Chondrocyte (in vitro differentiated cells): ENCODE results near the gene COL5A1. TPM values are rescaled to one million over a fixed set of nuclear protein-coding genes. Genes with fewer than 3 reads are reported as not detected.

Experiments used
- DNase-seq: peaks from one replicate; pipeline ENCODE4 v3.0.0; 2021; ENCODE audit warnings: mixed read lengths, low spot score
- H3K27ac Mint-ChIP-seq: one replicate; pipeline ENCODE4 v1.8.0; 2021; ENCODE audit warnings: mild to moderate bottlenecking, moderate library complexity, mixed read lengths; ENCODE audit not compliant: unreplicated experiment
- H3K27me3 Mint-ChIP-seq: 2 replicates; pipeline ENCODE4 v1.8.0; 2021; ENCODE audit warnings: low read depth, mixed read lengths
- H3K36me3 Mint-ChIP-seq: 2 replicates; pipeline ENCODE4 v1.8.0; 2021; ENCODE audit warnings: low read depth, mixed read lengths
- H3K4me1 Mint-ChIP-seq: 2 replicates; pipeline ENCODE4 v1.8.0; 2021; ENCODE audit warnings: low read depth, mild to moderate bottlenecking, mixed read lengths
- H3K4me3 Mint-ChIP-seq: one replicate; pipeline ENCODE4 v1.8.0; 2021; ENCODE audit warnings: mild to moderate bottlenecking, moderate library complexity, mixed read lengths; ENCODE audit not compliant: unreplicated experiment
- H3K9me3 Mint-ChIP-seq: 2 replicates; pipeline ENCODE4 v1.8.0; 2021; ENCODE audit warnings: low read depth, mixed read lengths
- total RNA-seq: library from RNA; stranded (reverse); gene quantifications from 3 replicates; pipeline ENCODE4 v1.2.1, GENCODE V29; 2021
- TF ChIP-seq, protein P1 (sequence below): fragments of 200-600 bp; sonication (generic); IDR thresholded peaks from 2 replicates; pipeline ENCODE4 v1.5.0; 2021; ENCODE audit warnings: antibody characterized with exemption, mild to moderate bottlenecking, moderate library complexity

Gene COL5A1
- total RNA-seq, 1 donor from 2014 or later, result 2,235 TPM

- H3K27ac Mint-ChIP-seq, result peak overlapping the region; percentile 99
- peaks cover 80% of the 10 kb centered on the region for H3K4me1 Mint-ChIP-seq
- no peaks in the 10 kb centered on the region for H3K27me3 Mint-ChIP-seq
- H3K4me3 Mint-ChIP-seq, result peak overlapping the region; percentile 48
- TF ChIP-seq, protein P1, sequence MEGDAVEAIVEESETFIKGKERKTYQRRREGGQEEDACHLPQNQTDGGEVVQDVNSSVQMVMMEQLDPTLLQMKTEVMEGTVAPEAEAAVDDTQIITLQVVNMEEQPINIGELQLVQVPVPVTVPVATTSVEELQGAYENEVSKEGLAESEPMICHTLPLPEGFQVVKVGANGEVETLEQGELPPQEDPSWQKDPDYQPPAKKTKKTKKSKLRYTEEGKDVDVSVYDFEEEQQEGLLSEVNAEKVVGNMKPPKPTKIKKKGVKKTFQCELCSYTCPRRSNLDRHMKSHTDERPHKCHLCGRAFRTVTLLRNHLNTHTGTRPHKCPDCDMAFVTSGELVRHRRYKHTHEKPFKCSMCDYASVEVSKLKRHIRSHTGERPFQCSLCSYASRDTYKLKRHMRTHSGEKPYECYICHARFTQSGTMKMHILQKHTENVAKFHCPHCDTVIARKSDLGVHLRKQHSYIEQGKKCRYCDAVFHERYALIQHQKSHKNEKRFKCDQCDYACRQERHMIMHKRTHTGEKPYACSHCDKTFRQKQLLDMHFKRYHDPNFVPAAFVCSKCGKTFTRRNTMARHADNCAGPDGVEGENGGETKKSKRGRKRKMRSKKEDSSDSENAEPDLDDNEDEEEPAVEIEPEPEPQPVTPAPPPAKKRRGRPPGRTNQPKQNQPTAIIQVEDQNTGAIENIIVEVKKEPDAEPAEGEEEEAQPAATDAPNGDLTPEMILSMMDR, result no peak
- H3K9me3 Mint-ChIP-seq, result no peaks in the 10 kb centered on the region
- H3K36me3 Mint-ChIP-seq, result peaks cover 31% of the 10 kb centered on the region
- DNase-seq, result peak; percentile 50
These were observed 20.2 kb downstream of the COL5A1 start for GRCh38 chr9:134661791-134662142.

DNA sequence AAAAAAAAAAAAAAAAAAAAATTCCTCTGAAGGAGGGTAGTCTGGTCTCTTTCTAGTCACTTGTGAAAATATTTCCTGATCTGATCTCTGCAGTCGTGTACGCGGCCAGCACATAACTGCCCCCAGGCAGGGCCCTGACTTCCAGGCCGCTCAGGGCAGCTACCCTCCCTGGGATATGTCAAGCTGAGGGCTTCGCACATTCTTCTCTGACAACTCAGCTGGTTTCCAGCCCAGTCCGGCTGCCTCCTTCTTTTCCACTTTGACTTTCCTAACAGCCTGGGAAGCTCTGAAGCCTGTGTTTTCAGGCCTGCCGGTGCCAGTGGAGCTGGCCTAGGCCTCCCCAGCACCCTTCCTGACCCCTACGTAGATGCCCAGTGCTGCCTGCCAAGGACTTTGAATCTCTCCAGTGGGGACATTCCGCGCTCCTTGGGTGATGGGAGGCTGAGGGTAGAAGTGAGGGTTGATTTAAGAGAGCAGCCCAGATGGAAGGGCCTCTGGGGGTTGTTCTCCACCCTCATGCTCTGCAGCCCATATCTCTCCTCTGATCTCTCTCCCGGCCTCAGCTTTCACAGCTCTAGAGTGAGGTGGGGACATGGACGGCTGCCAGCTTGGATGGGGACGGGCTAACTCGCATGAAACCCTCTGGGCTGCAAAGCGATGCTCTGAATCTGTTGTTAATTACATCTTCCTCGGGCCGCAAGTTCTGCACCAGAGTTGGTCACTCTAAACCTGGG is 20.7 kb downstream of the COL5A1 start:
- peak; percentile 75 for DNase-seq
- Mint-ChIP-seq H3K4me1 (peaks cover 86% of the 10 kb centered on the region), H3K27me3 (no peaks in the 10 kb centered on the region), H3K27ac (peak overlapping the region; percentile 99), H3K36me3 (peaks cover 35% of the 10 kb centered on the region), H3K4me3 (peak overlapping the region; percentile 48), H3K9me3 (no peaks in the 10 kb centered on the region)
- TF ChIP-seq, protein P1, result no peak

- Mint-ChIP-seq H3K9me3 (no peaks in the 10 kb centered on the region), H3K27me3 (no peaks in the 10 kb centered on the region), H3K36me3 (peaks cover 37% of the 10 kb centered on the region), H3K4me3 (peak overlapping the region; percentile 31), H3K27ac (peak overlapping the region; percentile 99), H3K4me1 (peaks cover 90% of the 10 kb centered on the region)
- DNase-seq, result peak; percentile 65
- TF ChIP-seq, protein P1, result no peak
These were observed 21.5 kb downstream of the COL5A1 start for GRCh38 chr9:134663084-134663483.

DNA sequence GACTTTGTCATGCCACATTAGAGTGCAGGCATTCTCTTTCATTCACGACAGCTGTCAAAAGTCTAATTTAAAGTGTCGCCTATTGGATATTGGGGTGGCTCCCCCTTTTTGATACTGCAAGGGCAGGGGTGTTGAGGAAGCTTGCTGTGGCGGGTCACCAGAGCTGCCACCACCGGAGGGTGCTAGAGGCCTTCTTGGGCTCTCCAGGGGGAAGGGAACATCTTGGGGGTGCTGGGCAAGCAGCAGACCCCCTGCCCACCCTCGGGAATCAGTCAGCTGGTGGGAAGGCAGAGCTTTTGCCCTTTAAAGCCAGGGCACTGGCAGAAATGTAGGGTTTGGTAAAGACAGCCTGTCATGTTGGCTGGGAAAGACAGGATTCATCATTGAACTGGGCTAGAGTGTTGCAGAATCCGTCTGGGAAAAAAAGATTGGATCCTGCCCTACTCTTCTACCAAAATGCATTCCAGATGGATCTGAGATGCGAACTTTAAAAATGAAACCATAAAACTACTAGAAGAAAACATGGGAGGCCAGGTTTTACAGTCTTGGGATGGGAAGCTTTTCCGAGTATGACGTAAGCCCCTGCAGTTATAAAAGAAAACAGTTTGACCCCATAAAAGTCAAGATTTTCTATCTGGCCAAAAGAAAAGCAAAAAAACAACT is 22.3 kb downstream of the COL5A1 start:
- Mint-ChIP-seq H3K4me1 (peaks cover 94% of the 10 kb centered on the region), H3K4me3 (peak overlapping the region; percentile 5), H3K27me3 (no peaks in the 10 kb centered on the region), H3K9me3 (no peaks in the 10 kb centered on the region), H3K36me3 (peaks cover 42% of the 10 kb centered on the region), H3K27ac (peak overlapping the region; percentile 99)
- DNase-seq, result peak; percentile 60
- TF ChIP-seq, protein P1, result peak; percentile 72

GRCh38 chr9:134664446-134664845 is 22.8 kb downstream of the COL5A1 start:
- no peak for DNase-seq
- Mint-ChIP-seq H3K27ac (peak overlapping the region; percentile 99), H3K36me3 (peaks cover 43% of the 10 kb centered on the region), H3K27me3 (no peaks in the 10 kb centered on the region), H3K4me3 (no peak overlapping the region), H3K4me1 (peaks cover 93% of the 10 kb centered on the region), H3K9me3 (no peaks in the 10 kb centered on the region)
- TF ChIP-seq, protein P1, result no peak
